Measurements from ENCODE around the gene GRAMD1C.

GRAMD1C gene

DNA sequence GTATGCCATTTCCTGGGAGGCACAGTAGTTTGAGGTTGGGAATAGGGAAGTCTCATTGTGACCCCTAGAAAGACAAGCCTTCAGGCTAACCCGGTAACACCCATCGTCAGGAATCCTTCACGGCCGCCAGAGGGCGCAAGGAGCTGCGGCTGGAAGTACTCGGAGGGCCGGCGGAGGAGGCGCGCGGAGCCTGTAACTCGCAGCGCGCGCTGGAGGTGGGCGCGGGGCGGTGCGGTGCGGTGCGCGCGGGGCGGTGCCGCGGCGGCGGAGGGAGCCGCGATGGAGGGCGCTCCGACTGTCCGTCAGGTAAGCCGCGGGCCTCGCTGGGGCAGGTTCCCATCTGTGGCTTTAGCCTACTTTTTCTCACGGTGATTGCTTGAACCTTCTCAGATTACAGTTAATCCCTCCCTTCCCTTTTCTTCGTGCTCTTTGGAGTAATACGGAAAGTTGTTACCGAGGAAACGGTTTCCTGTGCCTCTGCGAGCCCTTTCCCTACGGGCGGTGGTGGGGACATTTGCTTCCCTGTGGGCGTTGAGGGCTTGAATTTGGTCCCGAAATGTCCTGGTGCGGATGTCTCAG lies at the start of gene GRAMD1C:
Gene GRAMD1C, plus strand, starts transcription at position 158 of the 579 bp plus-strand sequence. Its CDS starts 122 bp downstream, at position 280.
- Histone ChIP-seq H3K9me3 (ENCODE audit: insufficient read depth, low read depth, low read length) (no peaks in the 10 kb centered on the region), H3K27ac (ENCODE audit: low read length) (no peak within 1 kb of the TSS), H3K9ac (ENCODE audit: low read depth, low read length) (peak within 1 kb of the TSS; percentile 57; the same call in 1 of the 2 replicates), H3K27me3 (ENCODE audit: insufficient read depth, low read length) (peaks cover 6% of the 10 kb centered on the region; the same call in 1 of the 2 replicates), H3K4me1 (ENCODE audit: insufficient read depth, low read length) (no peaks in the 10 kb centered on the region), H3K4me3 (ENCODE audit: low read length) (peak within 1 kb of the TSS; percentile 89), H3K36me3 (ENCODE audit: insufficient read depth, low read depth, low read length) (no peaks in the 10 kb centered on the region)

DNA sequence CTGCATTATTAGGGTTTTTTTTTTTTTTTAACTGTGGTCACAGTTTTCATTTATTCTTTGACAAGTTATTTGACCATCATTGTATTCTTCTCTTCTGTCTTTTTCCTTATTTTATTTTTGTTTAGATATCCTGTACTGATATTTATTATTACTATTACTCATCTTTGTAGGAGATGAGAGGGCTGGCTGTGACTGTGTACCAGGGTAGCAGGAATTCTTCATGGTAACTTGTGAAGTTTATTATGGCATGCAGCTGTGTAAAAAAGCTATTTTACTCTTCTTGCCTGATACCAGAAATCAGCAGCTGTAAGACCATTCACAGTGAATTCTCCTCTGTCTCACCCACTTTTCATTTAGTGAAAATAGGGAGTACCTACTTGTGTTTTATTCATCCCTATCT lies 47.2 kb upstream of the GRAMD1C start:
- H3K4me3 ChIP-seq (ENCODE audit: low read length), result no peak overlapping the region
- H3K36me3 ChIP-seq (ENCODE audit: insufficient read depth, low read depth, low read length), result peaks cover 44% of the 10 kb centered on the region
- H3K27me3 ChIP-seq (ENCODE audit: insufficient read depth, low read length), result no peaks in the 10 kb centered on the region
- no peak overlapping the region for H3K9ac ChIP-seq (ENCODE audit: low read depth, low read length)
- H3K9me3 ChIP-seq (ENCODE audit: insufficient read depth, low read depth, low read length), result no peaks in the 10 kb centered on the region
- no peak overlapping the region for H3K27ac ChIP-seq (ENCODE audit: low read length)
- H3K4me1 ChIP-seq (ENCODE audit: insufficient read depth, low read length), result no peaks in the 10 kb centered on the region

DNA sequence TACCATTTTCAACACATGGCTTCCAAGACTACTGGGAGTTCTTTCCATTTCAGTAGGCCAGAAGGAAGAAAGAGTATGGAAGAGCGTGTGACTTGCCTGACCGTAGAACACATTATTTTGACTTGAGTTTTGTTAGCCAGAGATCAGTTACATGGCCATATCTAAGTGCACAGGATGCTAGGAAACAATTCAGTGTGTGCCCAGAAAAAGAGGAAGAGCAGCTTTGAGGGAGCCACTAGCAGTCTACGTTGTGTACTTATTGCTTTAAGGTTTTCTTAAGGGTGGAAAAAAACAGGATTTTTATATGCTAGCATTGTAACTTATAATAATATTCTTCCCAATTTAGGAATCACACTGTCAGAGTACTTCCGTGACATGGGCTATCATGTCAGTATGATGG lies 44.1 kb upstream of the GRAMD1C start:
- no peak overlapping the region for H3K27ac ChIP-seq (ENCODE audit: low read length)
- no peak overlapping the region for H3K4me3 ChIP-seq (ENCODE audit: low read length)
- no peaks in the 10 kb centered on the region for H3K27me3 ChIP-seq (ENCODE audit: insufficient read depth, low read length)
- H3K36me3 ChIP-seq (ENCODE audit: insufficient read depth, low read depth, low read length), result peaks cover 52% of the 10 kb centered on the region
- no peaks in the 10 kb centered on the region for H3K9me3 ChIP-seq (ENCODE audit: insufficient read depth, low read depth, low read length)
- H3K9ac ChIP-seq (ENCODE audit: low read depth, low read length), result no peak overlapping the region
- H3K4me1 ChIP-seq (ENCODE audit: insufficient read depth, low read length), result no peaks in the 10 kb centered on the region

DNA sequence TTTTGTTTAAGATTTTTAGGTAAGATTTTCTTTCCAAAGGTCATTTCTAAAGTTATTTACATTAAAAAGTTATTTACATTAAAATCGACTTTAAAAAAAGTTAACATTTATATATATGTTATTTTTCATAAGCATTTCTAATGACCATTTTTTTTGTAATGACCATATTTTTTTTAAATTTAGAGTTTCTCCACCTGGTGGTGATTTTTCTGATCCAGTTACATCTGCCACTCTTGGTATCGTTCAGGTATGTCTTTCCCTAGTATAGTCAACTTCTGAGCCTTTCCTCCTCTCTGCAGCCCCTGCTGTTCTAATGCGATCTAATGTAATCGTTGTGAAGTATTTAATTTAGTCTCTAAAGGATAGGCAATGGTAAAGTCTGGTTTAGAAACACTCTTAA lies 42.9 kb upstream of the GRAMD1C start:
- H3K4me1 ChIP-seq (ENCODE audit: insufficient read depth, low read length), result no peaks in the 10 kb centered on the region
- H3K9ac ChIP-seq (ENCODE audit: low read depth, low read length), result no peak overlapping the region
- no peak overlapping the region for H3K4me3 ChIP-seq (ENCODE audit: low read length)
- H3K9me3 ChIP-seq (ENCODE audit: insufficient read depth, low read depth, low read length), result no peaks in the 10 kb centered on the region
- H3K27ac ChIP-seq (ENCODE audit: low read length), result no peak overlapping the region
- H3K27me3 ChIP-seq (ENCODE audit: insufficient read depth, low read length), result no peaks in the 10 kb centered on the region
- H3K36me3 ChIP-seq (ENCODE audit: insufficient read depth, low read depth, low read length), result peaks cover 59% of the 10 kb centered on the region

DNA sequence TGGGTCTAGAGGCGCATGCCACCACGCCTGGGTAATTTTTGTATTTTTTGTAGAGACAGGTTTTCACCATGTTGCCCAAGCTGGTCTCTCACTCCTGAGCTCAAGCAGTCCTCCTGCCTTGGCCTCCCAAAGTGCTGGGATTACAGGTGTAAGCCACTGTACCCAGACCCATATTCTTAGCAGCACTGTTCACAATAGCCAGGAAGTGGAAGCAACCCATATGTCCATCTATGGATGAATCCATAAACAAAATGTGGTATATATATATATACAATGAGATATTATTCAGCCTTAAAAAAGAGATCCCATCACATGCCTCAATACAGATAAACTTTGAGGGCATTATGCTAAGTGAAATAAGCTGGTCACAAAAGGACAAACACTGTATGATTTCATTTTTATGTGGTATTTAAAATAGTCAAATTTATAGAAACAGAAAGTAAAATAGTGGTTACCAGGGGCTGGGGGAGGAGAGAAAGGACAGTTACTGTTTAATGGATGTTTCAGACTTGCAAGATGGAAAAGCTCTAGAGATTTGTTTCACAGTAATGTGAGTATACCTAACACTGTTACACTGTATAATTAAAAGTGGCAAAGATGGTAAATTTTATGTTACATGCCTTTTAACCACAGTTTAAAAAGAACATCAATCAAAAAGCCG lies 35.7 kb upstream of the GRAMD1C start:
- Histone ChIP-seq H3K9ac (ENCODE audit: low read depth, low read length) (no peak overlapping the region; the same call in 1 of the 2 replicates), H3K9me3 (ENCODE audit: insufficient read depth, low read depth, low read length) (no peaks in the 10 kb centered on the region), H3K27me3 (ENCODE audit: insufficient read depth, low read length) (no peaks in the 10 kb centered on the region), H3K4me3 (ENCODE audit: low read length) (no peak overlapping the region), H3K36me3 (ENCODE audit: insufficient read depth, low read depth, low read length) (peaks cover 81% of the 10 kb centered on the region), H3K27ac (ENCODE audit: low read length) (no peak overlapping the region), H3K4me1 (ENCODE audit: insufficient read depth, low read length) (no peaks in the 10 kb centered on the region)

DNA sequence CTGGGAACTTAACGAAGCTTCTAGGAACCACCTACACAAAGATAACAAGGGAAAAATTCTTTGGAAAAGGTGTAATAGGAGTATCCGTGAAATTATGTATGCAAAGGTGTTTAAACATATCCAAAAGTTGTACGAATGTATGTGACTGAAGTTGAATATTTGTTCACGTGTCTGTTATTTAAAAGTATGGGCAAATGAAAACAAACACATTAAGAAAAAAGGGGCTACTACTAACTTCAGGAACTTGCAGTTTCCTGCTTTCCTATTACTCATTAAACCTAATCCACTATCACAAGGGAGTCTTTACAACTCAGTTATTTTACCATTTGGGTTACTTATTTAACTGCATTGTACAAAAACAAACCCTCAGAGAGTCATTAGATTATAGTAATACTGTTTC lies 33.9 kb upstream of the GRAMD1C start:
- no peaks in the 10 kb centered on the region for H3K27me3 ChIP-seq (ENCODE audit: insufficient read depth, low read length)
- no peak overlapping the region for H3K4me3 ChIP-seq (ENCODE audit: low read length)
- no peak overlapping the region for H3K9ac ChIP-seq (ENCODE audit: low read depth, low read length)
- no peaks in the 10 kb centered on the region for H3K4me1 ChIP-seq (ENCODE audit: insufficient read depth, low read length)
- no peaks in the 10 kb centered on the region for H3K9me3 ChIP-seq (ENCODE audit: insufficient read depth, low read depth, low read length)
- H3K36me3 ChIP-seq (ENCODE audit: insufficient read depth, low read depth, low read length), result peaks cover 72% of the 10 kb centered on the region
- no peak overlapping the region for H3K27ac ChIP-seq (ENCODE audit: low read length)

DNA sequence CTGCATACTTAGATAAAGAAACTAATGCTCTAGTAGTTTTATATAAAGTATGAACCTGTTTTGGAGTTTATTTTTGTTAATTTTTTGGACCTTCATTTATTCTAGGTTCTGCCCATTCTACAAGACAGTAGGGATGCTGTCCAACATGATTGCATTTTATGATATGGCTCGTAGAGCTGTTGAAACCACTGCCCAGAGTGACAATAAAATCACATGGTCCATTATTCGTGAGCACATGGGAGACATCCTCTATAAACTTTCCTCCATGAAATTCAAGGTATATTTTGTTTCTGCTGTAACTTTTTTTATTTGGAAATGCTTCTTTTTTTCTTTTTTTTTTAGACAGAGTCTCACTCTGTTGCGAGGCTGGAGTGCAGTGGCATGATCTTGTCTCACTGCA lies 33.3 kb upstream of the GRAMD1C start:
- no peaks in the 10 kb centered on the region for H3K4me1 ChIP-seq (ENCODE audit: insufficient read depth, low read length)
- H3K9ac ChIP-seq (ENCODE audit: low read depth, low read length), result no peak overlapping the region
- H3K4me3 ChIP-seq (ENCODE audit: low read length), result no peak overlapping the region
- no peaks in the 10 kb centered on the region for H3K9me3 ChIP-seq (ENCODE audit: insufficient read depth, low read depth, low read length)
- no peak overlapping the region for H3K27ac ChIP-seq (ENCODE audit: low read length)
- no peaks in the 10 kb centered on the region for H3K27me3 ChIP-seq (ENCODE audit: insufficient read depth, low read length)
- peaks cover 68% of the 10 kb centered on the region for H3K36me3 ChIP-seq (ENCODE audit: insufficient read depth, low read depth, low read length)

DNA sequence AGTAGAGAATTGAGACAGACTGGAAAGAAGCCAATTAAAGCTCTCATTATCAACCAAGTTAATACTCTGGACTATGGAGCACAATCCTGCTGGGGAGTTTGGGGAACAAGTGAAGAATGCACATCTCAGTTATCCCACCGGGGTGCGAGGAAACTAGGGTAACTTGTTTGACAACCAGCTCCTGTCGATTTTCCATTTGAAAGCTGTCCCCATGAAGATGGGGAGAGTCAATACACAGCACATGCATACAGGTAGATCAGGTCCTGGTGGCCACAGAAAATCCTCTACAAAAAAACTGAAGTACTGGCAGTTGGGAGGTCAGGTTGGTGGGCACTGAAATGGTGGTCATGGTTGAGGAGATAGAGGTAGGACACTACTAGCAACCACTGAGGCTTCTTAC lies 25.7 kb upstream of the GRAMD1C start:
- H3K27ac ChIP-seq (ENCODE audit: low read length), result no peak overlapping the region
- H3K4me3 ChIP-seq (ENCODE audit: low read length), result no peak overlapping the region
- no peak overlapping the region for H3K9ac ChIP-seq (ENCODE audit: low read depth, low read length)
- no peaks in the 10 kb centered on the region for H3K27me3 ChIP-seq (ENCODE audit: insufficient read depth, low read length)
- no peaks in the 10 kb centered on the region for H3K9me3 ChIP-seq (ENCODE audit: insufficient read depth, low read depth, low read length)
- peaks cover 7% of the 10 kb centered on the region; the same call in 1 of the 2 replicates for H3K36me3 ChIP-seq (ENCODE audit: insufficient read depth, low read depth, low read length)
- no peaks in the 10 kb centered on the region for H3K4me1 ChIP-seq (ENCODE audit: insufficient read depth, low read length)

DNA sequence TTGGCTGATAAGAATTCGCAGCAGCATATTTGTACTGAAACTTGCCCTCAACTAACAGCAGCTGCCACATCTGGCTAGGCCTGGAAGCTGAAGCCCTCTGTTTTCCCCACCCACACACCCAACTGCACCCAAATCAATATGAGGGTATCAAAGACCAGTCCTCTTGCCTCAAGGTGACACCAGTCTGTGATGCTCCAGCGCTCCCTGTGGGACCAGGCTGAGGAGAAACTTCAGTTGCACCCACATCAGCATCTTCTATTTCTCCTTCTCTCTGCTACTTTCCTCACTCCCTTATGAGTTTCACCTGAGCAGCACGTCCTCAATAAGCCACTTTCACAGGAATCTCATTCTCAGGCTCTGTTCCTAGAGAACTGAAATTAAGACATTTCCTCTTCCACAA lies 18.7 kb upstream of the GRAMD1C start:
- H3K36me3 ChIP-seq (ENCODE audit: insufficient read depth, low read depth, low read length), result no peaks in the 10 kb centered on the region
- H3K27ac ChIP-seq (ENCODE audit: low read length), result no peak overlapping the region
- no peak overlapping the region for H3K4me3 ChIP-seq (ENCODE audit: low read length)
- H3K27me3 ChIP-seq (ENCODE audit: insufficient read depth, low read length), result no peaks in the 10 kb centered on the region
- H3K4me1 ChIP-seq (ENCODE audit: insufficient read depth, low read length), result no peaks in the 10 kb centered on the region
- no peak overlapping the region for H3K9ac ChIP-seq (ENCODE audit: low read depth, low read length)
- H3K9me3 ChIP-seq (ENCODE audit: insufficient read depth, low read depth, low read length), result no peaks in the 10 kb centered on the region

DNA sequence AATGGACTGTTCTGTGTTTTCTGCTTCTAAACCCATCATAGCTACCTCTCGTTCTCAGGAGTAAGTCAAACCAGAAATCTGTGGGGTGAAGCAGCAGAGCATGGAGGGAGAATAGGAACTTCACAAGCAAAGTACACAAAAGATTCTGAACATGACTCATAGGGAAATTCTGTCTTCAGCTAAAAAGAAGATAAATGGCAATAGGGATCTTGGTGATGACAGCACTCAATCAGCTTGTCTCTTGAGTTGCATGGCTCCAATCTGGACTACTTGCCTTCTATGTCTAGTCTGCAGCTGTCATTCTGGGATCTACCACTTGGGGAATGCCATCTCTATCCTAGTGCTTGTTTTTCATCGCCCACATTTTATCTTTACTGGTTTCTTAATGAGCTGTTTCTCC lies 13.5 kb upstream of the GRAMD1C start:
- H3K9me3 ChIP-seq (ENCODE audit: insufficient read depth, low read depth, low read length), result no peaks in the 10 kb centered on the region
- H3K4me3 ChIP-seq (ENCODE audit: low read length), result no peak overlapping the region
- H3K9ac ChIP-seq (ENCODE audit: low read depth, low read length), result no peak overlapping the region
- H3K36me3 ChIP-seq (ENCODE audit: insufficient read depth, low read depth, low read length), result no peaks in the 10 kb centered on the region
- H3K27me3 ChIP-seq (ENCODE audit: insufficient read depth, low read length), result no peaks in the 10 kb centered on the region
- H3K27ac ChIP-seq (ENCODE audit: low read length), result no peak overlapping the region
- peaks cover under 1% of the 10 kb centered on the region; the same call in 1 of the 2 replicates for H3K4me1 ChIP-seq (ENCODE audit: insufficient read depth, low read length)

DNA sequence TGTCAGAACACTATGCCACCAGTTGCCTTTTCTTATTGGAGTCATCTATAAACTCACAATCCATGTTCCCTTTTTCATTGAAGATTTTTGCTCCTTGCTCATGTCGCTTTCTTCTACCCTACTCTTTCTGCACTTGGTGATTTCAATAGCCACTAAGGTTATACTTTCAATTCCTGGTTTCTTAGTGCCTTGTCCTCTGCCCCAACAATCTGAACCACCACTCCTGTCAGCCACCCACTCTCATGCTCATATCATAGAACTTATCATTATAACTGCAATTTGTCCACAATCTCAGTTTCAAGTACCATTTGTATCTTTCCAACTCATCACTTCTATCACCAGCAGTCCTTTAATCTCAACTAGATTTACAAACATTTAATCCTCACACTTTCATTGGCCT lies 10.0 kb upstream of the GRAMD1C start:
- no peaks in the 10 kb centered on the region for H3K36me3 ChIP-seq (ENCODE audit: insufficient read depth, low read depth, low read length)
- H3K9me3 ChIP-seq (ENCODE audit: insufficient read depth, low read depth, low read length), result no peaks in the 10 kb centered on the region
- no peak overlapping the region for H3K27ac ChIP-seq (ENCODE audit: low read length)
- no peak overlapping the region for H3K4me3 ChIP-seq (ENCODE audit: low read length)
- H3K27me3 ChIP-seq (ENCODE audit: insufficient read depth, low read length), result no peaks in the 10 kb centered on the region
- no peak overlapping the region for H3K9ac ChIP-seq (ENCODE audit: low read depth, low read length)
- H3K4me1 ChIP-seq (ENCODE audit: insufficient read depth, low read length), result peaks cover 11% of the 10 kb centered on the region; the same call in 1 of the 2 replicates

DNA sequence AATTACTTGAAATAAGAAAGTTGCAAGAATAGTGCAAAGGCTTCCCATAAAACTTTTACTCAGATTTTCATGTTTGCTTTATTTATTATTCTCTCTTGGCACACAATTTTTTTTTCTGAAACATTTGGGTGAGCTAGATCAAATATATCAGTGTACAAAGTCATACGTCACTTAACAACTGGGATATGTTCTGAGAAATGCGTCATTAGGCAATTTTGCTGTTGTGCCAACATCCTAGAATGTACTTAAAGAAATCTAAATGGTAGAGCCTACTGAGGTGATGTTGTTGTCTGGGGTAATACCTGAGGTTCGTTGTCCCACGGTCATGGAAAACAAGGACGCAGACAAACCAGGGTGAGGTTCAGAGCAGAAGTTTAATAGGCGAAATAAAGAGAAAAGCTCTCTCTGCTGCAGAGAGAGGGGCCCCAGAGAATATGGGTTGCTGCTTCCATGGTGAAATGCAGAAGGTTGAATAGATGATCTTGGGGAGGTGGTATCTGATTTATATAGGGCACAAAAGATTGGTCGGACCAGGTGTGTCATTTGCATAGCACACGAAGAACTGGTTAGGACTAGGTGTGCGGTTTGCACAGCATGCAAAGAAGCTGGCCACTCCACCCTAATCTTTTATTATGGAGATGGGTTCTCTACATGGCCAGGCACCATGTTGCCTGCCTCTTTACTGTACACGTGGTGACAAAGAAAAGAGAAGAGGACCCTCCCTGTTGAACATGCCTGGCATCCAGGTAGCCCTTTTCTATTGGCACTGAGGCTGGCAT lies 8.8 kb upstream of the GRAMD1C start:
- Histone ChIP-seq H3K4me1 (ENCODE audit: insufficient read depth, low read length) (peaks cover 11% of the 10 kb centered on the region; the same call in 1 of the 2 replicates), H3K27me3 (ENCODE audit: insufficient read depth, low read length) (no peaks in the 10 kb centered on the region), H3K9me3 (ENCODE audit: insufficient read depth, low read depth, low read length) (no peaks in the 10 kb centered on the region), H3K36me3 (ENCODE audit: insufficient read depth, low read depth, low read length) (no peaks in the 10 kb centered on the region), H3K9ac (ENCODE audit: low read depth, low read length) (no peak overlapping the region), H3K4me3 (ENCODE audit: low read length) (no peak overlapping the region), H3K27ac (ENCODE audit: low read length) (no peak overlapping the region)

All from iPS-20b (cell line).